Fibroblast of lung (primary cell): ENCODE measurements around the gene UROC1.

Experiments used
- CTCF ChIP-seq, 2 donors: IDR thresholded peaks in 1 of 2; conservative IDR thresholded peaks in 1 of 2; 1 replicate in 1 of 2; 2 replicates in 1 of 2; pipeline ENCODE4 v1.5.1; 2011 to 2012; ENCODE audit warnings: low read length in 2 of 2, control low read depth in 1 of 2, inconsistent platforms in 1 of 2, low read depth in 1 of 2, mild to moderate bottlenecking in 1 of 2
- EZH2 ChIP-seq: IDR thresholded peaks from 2 replicates; pipeline ENCODE4 v1.5.1; 2012; ENCODE audit warnings: low read length, control low read depth, mild to moderate bottlenecking; ENCODE audit errors: missing control alignments

- TF ChIP-seq EZH2 (no peak), CTCF (conservative IDR thresholded peaks at IDR 0.05 in 1 of 2, IDR thresholded peaks at IDR 0.05 in 1 of 2; ENCODE audit: low read depth in 1 of 2, low read length in 2 of 2) (no peak)
Measured at GRCh38 chr3:126540951-126541627, 23.5 kb upstream of the UROC1 start.
